Testis (tissue), 5 donors: ENCODE results near the gene MYOD1. TPM values are rescaled to one million over a fixed set of nuclear protein-coding genes. Genes with fewer than 3 reads are reported as not detected.
A peak's percentile ranks its signal among the peaks of the same experiment; 100 is the strongest.

Experiments
- DNase-seq: peaks from one replicate; pipeline ENCODE4 v3.0.0-alpha.2; 2019
- H3K27ac ChIP-seq, 2 donors: fragments of 200-600 bp; sonication (generic); one replicate each; pipeline ENCODE4 v1.5.1; 2019
- H3K27me3 ChIP-seq: fragments of 200-600 bp; sonication (generic); one replicate; pipeline ENCODE4 v1.5.1; 2019
- H3K36me3 ChIP-seq: fragments of 200-600 bp; sonication (generic); one replicate; pipeline ENCODE4 v1.5.1; 2017; ENCODE audit warnings: low read depth; ENCODE audit errors: missing control alignments
- H3K4me1 ChIP-seq: fragments of 200-600 bp; sonication (generic); one replicate; pipeline ENCODE4 v1.5.1; 2019
- H3K4me3 ChIP-seq, 2 donors: fragments of 200-600 bp; sonication (generic); one replicate each; pipeline ENCODE4 v1.5.1; 2017 to 2019
- H3K9me3 ChIP-seq: fragments of 200-600 bp; sonication (generic); one replicate; pipeline ENCODE4 v1.5.1; 2017
- CTCF ChIP-seq, 3 experiments: fragments of 450-650 bp in 2 of 3; fragments of 200-600 bp in 1 of 3; sonication (generic) in 1 of 3; IDR thresholded peaks; one replicate each; pipeline ENCODE4 v1.5.1; 2016 to 2019; ENCODE audit warnings: antibody characterized with exemption in 3 of 3, mild to moderate bottlenecking in 2 of 3, moderate library complexity in 1 of 3
- POLR2A ChIP-seq: fragments of 450-650 bp; IDR thresholded peaks from one replicate; pipeline ENCODE4 v1.6.1; 2017; ENCODE audit warnings: antibody characterized with exemption, mild to moderate bottlenecking, moderate library complexity
- WGBS, 2 donors: methylation state at CpG; one replicate each; pipeline ENCODE4 v1.1.5; 2018; 5-methylcytosine and 5-hydroxymethylcytosine counted together
- intact Hi-C: fragments of 100-400 bp; cut with DNase I; formaldehyde crosslinking; loops from one replicate; pipeline ENCODE4 v1.15.1; 2023; ENCODE audit warnings: low total_unique reads
- long read RNA-seq, 2 donors: transcript quantifications; one replicate each; lab custom pipeline, GENCODE V29; 2026
- polyA plus RNA-seq: library from polyadenylated mRNA; stranded (reverse); fragments of 350-450 nt; fragmentation: Illumina TruSeq; extraction: RNeasy Lipid Tissue Mini Kit (QIAGEN cat#74804); gene quantifications from one replicate; pipeline ENCODE4 v1.2.3, GENCODE V29; 2014; ENCODE audit warnings: low read depth, low replicate concordance; ENCODE audit not compliant: insufficient read depth
- total RNA-seq, 2 donors: library from RNA; depleted of rRNA; stranded (reverse); fragments of >200 nt; gene quantifications; one replicate each; pipeline ENCODE4 v1.2.3, GENCODE V29; 2016

The MYOD1 gene
- 1 to 10 TPM; 1.4 to 1.6 TPM for total RNA-seq
- polyA plus RNA-seq, result 0.69 TPM
- long read RNA-seq, donor 1, result 0 reads
- long read RNA-seq, donor 2, result 0 reads

DNA sequence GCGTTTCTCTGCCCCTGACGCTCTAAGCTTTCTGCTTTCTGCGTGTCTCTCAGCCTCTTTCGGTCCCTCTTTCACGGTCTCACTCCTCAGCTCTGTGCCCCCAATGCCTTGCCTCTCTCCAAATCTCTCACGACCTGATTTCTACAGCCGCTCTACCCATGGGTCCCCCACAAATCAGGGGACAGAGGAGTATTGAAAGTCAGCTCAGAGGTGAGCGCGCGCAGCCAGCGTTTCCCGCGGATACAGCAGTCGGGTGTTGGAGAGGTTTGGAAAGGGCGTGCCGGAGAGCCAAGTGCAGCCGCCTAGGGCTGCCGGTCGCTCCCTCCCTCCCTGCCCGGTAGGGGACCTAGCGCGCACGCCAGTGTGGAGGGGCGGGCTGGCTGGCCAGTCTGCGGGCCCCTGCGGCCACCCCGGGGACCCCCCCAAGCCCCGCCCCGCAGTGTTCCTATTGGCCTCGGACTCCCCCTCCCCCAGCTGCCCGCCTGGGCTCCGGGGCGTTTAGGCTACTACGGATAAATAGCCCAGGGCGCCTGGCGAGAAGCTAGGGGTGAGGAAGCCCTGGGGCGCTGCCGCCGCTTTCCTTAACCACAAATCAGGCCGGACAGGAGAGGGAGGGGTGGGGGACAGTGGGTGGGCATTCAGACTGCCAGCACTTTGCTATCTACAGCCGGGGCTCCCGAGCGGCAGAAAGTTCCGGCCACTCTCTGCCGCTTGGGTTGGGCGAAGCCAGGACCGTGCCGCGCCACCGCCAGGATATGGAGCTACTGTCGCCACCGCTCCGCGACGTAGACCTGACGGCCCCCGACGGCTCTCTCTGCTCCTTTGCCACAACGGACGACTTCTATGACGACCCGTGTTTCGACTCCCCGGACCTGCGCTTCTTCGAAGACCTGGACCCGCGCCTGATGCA lies at the start of gene MYOD1:
Gene MYOD1, plus strand, starts transcription at position 544 of the 910 bp plus-strand sequence. Its CDS starts 212 bp downstream, at position 756.
- H3K4me3 ChIP-seq, result peak within 1 kb of the TSS; percentile 21 to 49
- DNase-seq, result no peak
- H3K36me3 ChIP-seq, result no peaks in the 10 kb centered on the region
- H3K4me1 ChIP-seq, result peaks cover 6% of the 10 kb centered on the region
- H3K27ac ChIP-seq, result no peak within 1 kb of the TSS
- H3K9me3 ChIP-seq, result no peaks in the 10 kb centered on the region
- TF ChIP-seq CTCF (IDR thresholded peaks at IDR 0.05) (no peak), POLR2A (no peak)
- intact Hi-C loops, result no loop called here
- WGBS, 2 donors, result 1 to 2% methylated on average over 16 to 61 of the region's 68 CpGs
- H3K27me3 ChIP-seq, result no peaks in the 10 kb centered on the region

DNA sequence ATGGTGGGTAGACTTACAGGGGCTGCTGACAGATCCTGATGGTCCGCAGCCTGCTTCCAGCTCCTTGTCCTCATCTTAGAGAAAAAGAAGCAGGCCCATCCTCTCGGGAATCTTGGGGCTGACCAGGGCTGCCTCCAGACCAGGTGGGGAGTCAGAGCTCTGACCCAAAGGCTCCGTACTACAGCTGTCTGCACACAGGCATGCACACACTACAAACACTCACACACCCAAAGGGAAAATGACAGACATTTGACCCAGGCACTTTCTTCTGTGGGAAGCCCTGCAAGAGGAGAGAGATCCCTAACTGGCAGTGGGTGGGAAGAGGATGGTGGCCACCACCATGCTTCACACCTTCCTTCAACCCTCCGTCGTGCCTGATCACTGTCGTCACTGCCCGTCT lies 46.9 kb upstream of the MYOD1 start:
- intact Hi-C loops, result no loop called here
- Histone ChIP-seq H3K9me3 (no peaks in the 10 kb centered on the region), H3K4me3 (no peak overlapping the region), H3K27me3 (no peaks in the 10 kb centered on the region), H3K27ac (no peak overlapping the region), H3K36me3 (no peaks in the 10 kb centered on the region), H3K4me1 (no peaks in the 10 kb centered on the region)
- TF ChIP-seq POLR2A, result no peak
- no peak for TF ChIP-seq CTCF (IDR thresholded peaks at IDR 0.05)
- WGBS, 2 donors, result 83 to 84% methylated on average over 7 of the region's 7 CpGs
- no peak for DNase-seq

DNA sequence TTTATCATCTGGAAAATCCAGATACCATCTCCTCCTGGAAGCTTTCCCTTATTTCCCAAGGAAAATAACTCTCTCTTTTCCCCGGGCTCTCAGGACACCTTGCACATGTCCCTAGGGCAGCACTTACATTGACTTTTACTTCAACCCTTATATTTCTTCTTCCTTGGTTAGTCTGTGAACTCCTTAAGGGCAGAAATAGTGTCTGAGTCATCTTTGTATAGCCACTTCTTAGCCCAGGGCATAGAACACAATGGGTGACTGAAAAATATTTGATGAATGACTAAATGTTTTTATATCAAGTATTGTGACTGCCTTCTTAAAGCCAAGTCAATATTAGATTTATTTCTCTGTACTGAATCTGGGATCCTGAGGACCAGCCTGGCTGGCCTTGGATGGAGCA lies 45.4 kb upstream of the MYOD1 start:
- Histone ChIP-seq H3K27ac (no peak overlapping the region), H3K36me3 (no peaks in the 10 kb centered on the region), H3K4me1 (no peaks in the 10 kb centered on the region), H3K4me3 (no peak overlapping the region), H3K27me3 (no peaks in the 10 kb centered on the region), H3K9me3 (no peaks in the 10 kb centered on the region)
- intact Hi-C loops, result no loop called here
- WGBS, 2 donors, result 73 to 82% methylated on average over 1 of the region's 1 CpG
- TF ChIP-seq POLR2A (no peak), CTCF (IDR thresholded peaks at IDR 0.05) (no peak)
- DNase-seq, result no peak

DNA sequence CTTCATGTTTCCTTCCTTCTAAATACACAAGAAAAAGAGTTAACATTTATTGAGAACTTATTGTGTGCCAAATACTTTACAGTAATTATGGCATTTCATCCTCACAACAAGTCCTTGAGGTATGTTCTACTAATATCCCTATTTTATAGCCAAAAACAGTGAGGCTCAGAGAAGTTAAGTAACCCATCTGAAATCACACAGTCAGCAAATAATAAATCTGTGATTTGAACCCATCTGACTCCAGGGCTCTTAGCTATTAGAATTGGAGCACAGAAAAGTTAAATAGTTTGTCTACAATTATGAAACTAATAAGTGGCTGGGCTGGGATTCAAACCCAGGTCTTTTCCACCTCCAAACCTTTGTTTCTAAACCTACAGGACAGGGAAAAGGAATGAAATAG lies 36.5 kb upstream of the MYOD1 start:
- H3K4me1 ChIP-seq, result no peaks in the 10 kb centered on the region
- intact Hi-C loops, result no loop called here
- no peak overlapping the region for H3K27ac ChIP-seq
- H3K27me3 ChIP-seq, result no peaks in the 10 kb centered on the region
- no peak for TF ChIP-seq CTCF (IDR thresholded peaks at IDR 0.05)
- no peak for TF ChIP-seq POLR2A
- H3K9me3 ChIP-seq, result no peaks in the 10 kb centered on the region
- H3K4me3 ChIP-seq, result no peak overlapping the region
- DNase-seq, result no peak
- H3K36me3 ChIP-seq, result no peaks in the 10 kb centered on the region
